Skin of body (tissue), 2 donors: ENCODE results near the gene CBFA2T2. TPM values are rescaled to one million over a fixed set of nuclear protein-coding genes. Genes with fewer than 3 reads are reported as not detected.
"Not testable (repeated sequence)": the region's sequence is repeated elsewhere in the genome, so short reads cannot be mapped to it uniquely, and the experiment has no call there.

Experiments used
- DNase-seq: peaks from one replicate; lab custom pipeline; 2025; lab: John Stamatoyannopoulos, UW
- total RNA-seq: library from RNA; depleted of rRNA; stranded (reverse); fragments of >200 nt; gene quantifications from one replicate; pipeline ENCODE4 v1.2.3, GENCODE V29; 2014

CBFA2T2 gene
- 14.4 TPM for total RNA-seq

- peak; percentile 44 for DNase-seq
These were observed at the start of gene CBFA2T2 for GRCh38 chr20:33490023-33490933. CBFA2T2 (plus strand) TSS chr20:33490096; CDS start chr20:33490268, 172 bp downstream.

GRCh38 chr20:33440562-33440961 is 49.3 kb upstream of the CBFA2T2 start:
- DNase-seq = not testable (repeated sequence)

GRCh38 chr20:33441142-33441955 is 48.5 kb upstream of the CBFA2T2 start:
- no peak for DNase-seq

- no peak for DNase-seq
These were observed 47.5 kb upstream of the CBFA2T2 start for GRCh38 chr20:33442136-33443005.

- no peak for DNase-seq
These were observed 46.8 kb upstream of the CBFA2T2 start for GRCh38 chr20:33443006-33443511.

GRCh38 chr20:33443512-33444239 is 46.2 kb upstream of the CBFA2T2 start, which contains the start of gene SNTA1:
SNTA1 (minus strand) TSS chr20:33443763; CDS start chr20:33443620, 143 bp downstream.
- peak; percentile 21 for DNase-seq

- DNase-seq = no peak
These were observed 44.9 kb upstream of the CBFA2T2 start for GRCh38 chr20:33444797-33445560.

- no peak for DNase-seq
These were observed 43.8 kb upstream of the CBFA2T2 start for GRCh38 chr20:33445881-33446625.

- no peak for DNase-seq
These were observed 39.0 kb upstream of the CBFA2T2 start for GRCh38 chr20:33450867-33451266.

- peak; percentile 67 for DNase-seq
These were observed 32.8 kb upstream of the CBFA2T2 start for GRCh38 chr20:33456916-33457642.

- no peak for DNase-seq
These were observed 30.3 kb upstream of the CBFA2T2 start for GRCh38 chr20:33459599-33459998.

GRCh38 chr20:33460711-33461110 is 29.2 kb upstream of the CBFA2T2 start:
- no peak for DNase-seq

GRCh38 chr20:33463332-33464101 is 26.4 kb upstream of the CBFA2T2 start:
- DNase-seq = no peak

- not testable (repeated sequence) for DNase-seq
These were observed 25.1 kb upstream of the CBFA2T2 start for GRCh38 chr20:33464759-33465158.

GRCh38 chr20:33465481-33466302 is 24.2 kb upstream of the CBFA2T2 start:
- DNase-seq = no peak

- DNase-seq = no peak
These were observed 23.6 kb upstream of the CBFA2T2 start for GRCh38 chr20:33466303-33466646.
